Prostate gland (tissue), 2 donors: Measurements from ENCODE around the gene PTGDS. TPM values are rescaled to one million over a fixed set of nuclear protein-coding genes. Genes with fewer than 3 reads are reported as not detected.

ENCODE experiments used
- DNase-seq: peaks from one replicate; pipeline ENCODE4 v3.0.0-alpha.2; 2019; ENCODE audit warnings: low spot score
- H3K27ac ChIP-seq, 2 donors: fragments of 200-600 bp; sonication (generic); 2 replicates each; pipeline ENCODE4 v1.5.1; 2017 to 2019
- H3K27me3 ChIP-seq: fragments of 200-600 bp; sonication (generic); replicated peaks from 2 replicates; pipeline ENCODE4 v1.5.1; 2019; ENCODE audit not compliant: insufficient read depth
- H3K36me3 ChIP-seq, 2 donors: fragments of 200-600 bp; sonication (generic); 1 replicate in 1 of 2; 2 replicates in 1 of 2; pipeline versions ENCODE4 v1.5.1 to v1.8.1; 2017 to 2019
- H3K4me1 ChIP-seq: fragments of 200-600 bp; sonication (generic); replicated peaks from 2 replicates; pipeline ENCODE4 v1.5.1; 2019
- H3K4me3 ChIP-seq, 2 donors: fragments of 200-600 bp; sonication (generic); 2 replicates each; pipeline ENCODE4 v1.5.1; 2017 to 2019
- H3K9me3 ChIP-seq: fragments of 200-600 bp; sonication (generic); 2 replicates; pipeline ENCODE4 v1.5.1; 2017
- POLR2A ChIP-seq: fragments of 450-650 bp; IDR thresholded peaks from one replicate; pipeline ENCODE4 v1.6.1; 2016; ENCODE audit warnings: antibody characterized with exemption, mild to moderate bottlenecking
- POLR2AphosphoS5 ChIP-seq: sonication (generic); formaldehyde crosslinking; IDR thresholded peaks from one replicate; pipeline ENCODE4 v1.6.1; 2017; ENCODE audit warnings: antibody characterized with exemption
- WGBS: methylation state at CpG from one replicate; pipeline ENCODE4 v1.1.5; 2018; 5-methylcytosine and 5-hydroxymethylcytosine counted together
- intact Hi-C: fragments of 100-400 bp; cut with DNase I; formaldehyde crosslinking; loops from one replicate; pipeline ENCODE4 v1.14.2; 2022
- total RNA-seq, 2 donors: library from RNA; depleted of rRNA; stranded (reverse); fragments of >200 nt; gene quantifications; one replicate each; pipeline ENCODE4 v1.1.0, GENCODE V29; 2016
- TF ChIP-seq, protein P1 (sequence below), 4 experiments: fragments of 200-600 bp in 2 of 4; fragments of 450-650 bp in 2 of 4; sonication (generic) in 2 of 4; IDR thresholded peaks; 1 replicate in 3 of 4; 2 replicates in 1 of 4; pipeline ENCODE4 v1.5.1; 2016 to 2019; ENCODE audit warnings: antibody characterized with exemption in 4 of 4, mild to moderate bottlenecking in 2 of 4, moderate library complexity in 2 of 4

Gene PTGDS
- total RNA-seq, 2 donors from 2014 or later = 59.4 to 5,242 TPM

GRCh38 chr9:136939996-136940525, 37.2 kb upstream of the PTGDS start:
- H3K36me3 ChIP-seq = peaks cover 21 to 26% of the 10 kb centered on the region in 2 donors
- TF ChIP-seq POLR2A = no peak
- H3K27me3 ChIP-seq = no peaks in the 10 kb centered on the region
- intact Hi-C loops = no loop called here
- no peaks in the 10 kb centered on the region for H3K4me1 ChIP-seq
- WGBS = 71% methylated on average over 16 of the region's 16 CpGs
- H3K9me3 ChIP-seq = no peaks in the 10 kb centered on the region
- H3K4me3 ChIP-seq = no peak overlapping the region
- H3K27ac ChIP-seq = no peak overlapping the region
- no peak for DNase-seq

DNA sequence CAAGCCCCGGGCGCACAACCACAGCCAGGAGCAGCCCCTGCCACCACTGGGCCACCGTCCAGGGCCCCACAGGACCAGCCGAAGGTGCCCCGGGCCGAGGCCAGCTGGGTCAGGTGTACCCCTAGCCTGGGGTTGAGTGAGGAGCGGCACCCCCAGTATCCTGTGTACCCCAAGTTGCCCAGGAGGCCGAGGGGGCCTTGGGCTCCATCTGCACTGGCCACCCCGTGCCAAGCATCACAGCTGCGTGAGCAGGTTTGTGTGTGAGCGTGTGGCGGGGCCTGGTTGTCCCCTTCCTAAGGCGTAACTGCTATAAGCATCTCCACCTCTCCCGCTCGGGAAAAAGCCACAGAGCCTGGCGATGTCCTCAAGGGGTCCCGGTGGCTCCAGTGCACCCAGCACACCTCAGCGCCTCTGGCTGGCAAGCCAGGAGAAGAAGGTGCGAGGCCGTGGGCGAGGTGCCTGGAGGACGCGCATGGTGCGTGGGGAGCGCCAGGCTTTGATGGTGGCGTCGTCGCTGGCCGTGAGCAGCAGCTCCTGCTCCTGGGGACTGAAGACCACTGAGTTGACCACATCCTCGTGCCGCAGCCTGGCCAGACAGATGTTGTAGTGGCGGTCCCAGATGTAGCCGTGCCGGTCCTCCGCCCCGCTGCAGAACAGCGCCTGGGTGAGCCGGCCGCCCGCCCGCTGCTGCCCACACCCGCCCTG, 36.6 kb upstream of the PTGDS start:
- intact Hi-C loops = no loop called here
- H3K4me3 ChIP-seq = no peak overlapping the region
- no peaks in the 10 kb centered on the region for H3K9me3 ChIP-seq
- no peak for DNase-seq
- TF ChIP-seq, protein P1, sequence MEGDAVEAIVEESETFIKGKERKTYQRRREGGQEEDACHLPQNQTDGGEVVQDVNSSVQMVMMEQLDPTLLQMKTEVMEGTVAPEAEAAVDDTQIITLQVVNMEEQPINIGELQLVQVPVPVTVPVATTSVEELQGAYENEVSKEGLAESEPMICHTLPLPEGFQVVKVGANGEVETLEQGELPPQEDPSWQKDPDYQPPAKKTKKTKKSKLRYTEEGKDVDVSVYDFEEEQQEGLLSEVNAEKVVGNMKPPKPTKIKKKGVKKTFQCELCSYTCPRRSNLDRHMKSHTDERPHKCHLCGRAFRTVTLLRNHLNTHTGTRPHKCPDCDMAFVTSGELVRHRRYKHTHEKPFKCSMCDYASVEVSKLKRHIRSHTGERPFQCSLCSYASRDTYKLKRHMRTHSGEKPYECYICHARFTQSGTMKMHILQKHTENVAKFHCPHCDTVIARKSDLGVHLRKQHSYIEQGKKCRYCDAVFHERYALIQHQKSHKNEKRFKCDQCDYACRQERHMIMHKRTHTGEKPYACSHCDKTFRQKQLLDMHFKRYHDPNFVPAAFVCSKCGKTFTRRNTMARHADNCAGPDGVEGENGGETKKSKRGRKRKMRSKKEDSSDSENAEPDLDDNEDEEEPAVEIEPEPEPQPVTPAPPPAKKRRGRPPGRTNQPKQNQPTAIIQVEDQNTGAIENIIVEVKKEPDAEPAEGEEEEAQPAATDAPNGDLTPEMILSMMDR (IDR thresholded peaks at IDR 0.05) = no peak
- no peak for TF ChIP-seq POLR2AphosphoS5
- peaks cover 21 to 26% of the 10 kb centered on the region in 2 donors for H3K36me3 ChIP-seq
- H3K27me3 ChIP-seq = no peaks in the 10 kb centered on the region
- no peak overlapping the region for H3K27ac ChIP-seq
- 92% methylated on average over 32 of the region's 42 CpGs for WGBS
- H3K4me1 ChIP-seq = no peaks in the 10 kb centered on the region

GRCh38 chr9:136941231-136942111, 35.8 kb upstream of the PTGDS start:
- no peaks in the 10 kb centered on the region for H3K4me1 ChIP-seq
- H3K9me3 ChIP-seq = no peaks in the 10 kb centered on the region
- H3K27me3 ChIP-seq = no peaks in the 10 kb centered on the region
- 93% methylated on average over 49 of the region's 55 CpGs for WGBS
- intact Hi-C loops = no loop called here
- H3K27ac ChIP-seq = no peak overlapping the region
- no peak for DNase-seq
- H3K36me3 ChIP-seq = peaks cover 21 to 26% of the 10 kb centered on the region in 2 donors
- no peak overlapping the region for H3K4me3 ChIP-seq
- no peak for TF ChIP-seq POLR2A
- TF ChIP-seq, protein P1 (IDR thresholded peaks at IDR 0.05) = no peak
- TF ChIP-seq POLR2AphosphoS5 = no peak

- Histone ChIP-seq H3K9me3 (no peaks in the 10 kb centered on the region), H3K36me3 (peaks cover 21 to 26% of the 10 kb centered on the region in 2 donors), H3K4me1 (no peaks in the 10 kb centered on the region), H3K4me3 (no peak overlapping the region), H3K27me3 (no peaks in the 10 kb centered on the region), H3K27ac (no peak overlapping the region)
- intact Hi-C loops = no loop called here
- WGBS = 85% methylated on average over 33 of the region's 60 CpGs
- TF ChIP-seq POLR2AphosphoS5 (no peak), POLR2A (no peak)
- no peak for DNase-seq
Observed at GRCh38 chr9:136942112-136942880, 35.0 kb upstream of the PTGDS start.

DNA sequence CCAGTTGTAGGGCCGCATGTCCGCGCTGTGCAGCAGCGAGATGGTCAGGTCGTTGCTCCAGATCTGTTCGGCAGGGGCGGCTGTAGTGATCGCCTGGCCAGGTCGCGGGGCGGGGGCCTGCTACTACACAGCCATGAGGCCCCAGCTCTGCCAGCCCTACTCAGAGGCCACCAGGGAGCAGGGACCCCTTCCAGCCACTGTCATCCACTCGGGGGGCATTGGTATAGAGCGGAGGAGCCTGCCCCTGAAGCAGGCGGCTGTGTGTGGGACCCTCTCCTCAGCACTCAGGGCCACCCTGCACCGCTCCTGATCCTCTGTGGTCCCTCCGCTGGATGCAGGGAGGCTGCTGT, 34.4 kb upstream of the PTGDS start:
- Histone ChIP-seq H3K4me1 (no peaks in the 10 kb centered on the region), H3K27ac (peak overlapping the region in 1 of 2 donors; percentile 91), H3K36me3 (peaks cover 21 to 26% of the 10 kb centered on the region in 2 donors), H3K9me3 (no peaks in the 10 kb centered on the region), H3K4me3 (peak overlapping the region in 1 of 2 donors; percentile 75), H3K27me3 (no peaks in the 10 kb centered on the region)
- no peak for TF ChIP-seq POLR2A
- TF ChIP-seq, protein P1 (IDR thresholded peaks at IDR 0.05) = no peak
- no peak for TF ChIP-seq POLR2AphosphoS5
- DNase-seq = no peak
- intact Hi-C loops = no loop called here
- WGBS = 88% methylated on average over 5 of the region's 16 CpGs
